Lung (tissue), 12 donors: Measurements from ENCODE around the gene TRUB1. TPM values are rescaled to one million over a fixed set of nuclear protein-coding genes. Genes with fewer than 3 reads are reported as not detected.
"Not testable (repeated sequence)": the region's sequence is repeated elsewhere in the genome, so short reads cannot be mapped to it uniquely, and the experiment has no call there.

Experiments used
- ATAC-seq: fragments of 200-7000 bp; cut with Tn5 transposase; one replicate; pipeline ENCODE4 v1.9.1; 2020; ENCODE audit warnings: moderate number of reproducible peaks; ENCODE audit not compliant: insufficient read depth, low FRiP score
- DNase-seq, 3 donors: peaks; one replicate each; pipeline ENCODE4 v3.0.0-alpha.2; 2013 to 2017
- H3K27ac ChIP-seq, 2 donors: one replicate each; pipeline ENCODE4 v1.5.1; 2013; ENCODE audit warnings: mild to moderate bottlenecking in 2 of 2, moderate library complexity in 2 of 2, control low read depth in 1 of 2, inconsistent platforms in 1 of 2, low read depth in 1 of 2, low read length in 1 of 2
- H3K27me3 ChIP-seq, 3 donors: one replicate each; pipeline ENCODE4 v1.5.1; 2013; ENCODE audit warnings: low read length in 2 of 3; ENCODE audit not compliant: control insufficient read depth in 3 of 3, insufficient read depth in 3 of 3
- H3K36me3 ChIP-seq, 4 donors: one replicate each; pipeline ENCODE4 v1.5.1; 2013; ENCODE audit warnings: low read length in 4 of 4, mild to moderate bottlenecking in 1 of 4, moderate library complexity in 1 of 4; ENCODE audit not compliant: control insufficient read depth in 4 of 4, insufficient read depth in 4 of 4
- H3K4me1 ChIP-seq, 5 donors: one replicate each; pipeline ENCODE4 v1.5.1; 2013; ENCODE audit warnings: low read length in 5 of 5, mild to moderate bottlenecking in 2 of 5, moderate library complexity in 1 of 5; ENCODE audit not compliant: control insufficient read depth in 5 of 5, insufficient read depth in 5 of 5
- H3K4me3 ChIP-seq: one replicate; pipeline ENCODE4 v1.5.1; 2013; ENCODE audit warnings: mild to moderate bottlenecking, control low read depth, moderate library complexity
- H3K9ac ChIP-seq, 2 donors: one replicate each; pipeline ENCODE4 v1.5.1; 2013; ENCODE audit warnings: low read length in 2 of 2, control low read depth in 1 of 2; ENCODE audit not compliant: insufficient read depth in 1 of 2
- H3K9me3 ChIP-seq, 4 donors: one replicate each; pipeline ENCODE4 v1.5.1; 2013; ENCODE audit warnings: low read length in 3 of 4, mild to moderate bottlenecking in 1 of 4, moderate library complexity in 1 of 4; ENCODE audit not compliant: control insufficient read depth in 4 of 4, insufficient read depth in 3 of 4
- WGBS, 2 donors: extraction: QIAGEN DNeasy Blood & Tissue Kit; methylation state at CpG; one replicate each; pipeline ENCODE4 v1.1.7; 2013; 5-methylcytosine and 5-hydroxymethylcytosine counted together
- polyA plus RNA-seq, 2 donors: library from polyadenylated mRNA; stranded (reverse); fragments of 200-250 nt; gene quantifications; one replicate each; pipeline ENCODE4 v1.2.1, GENCODE V29; 2013
- total RNA-seq, 2 donors: library from RNA; depleted of rRNA in 1 of 2; stranded (reverse); fragments of >200 nt in 1 of 2; gene quantifications; one replicate each; pipeline ENCODE4 v1.2.1, GENCODE V29; 2014 to 2021
- TF ChIP-seq, protein P1 (sequence below): IDR thresholded peaks from 2 replicates; pipeline ENCODE4 v1.5.1; 2012; ENCODE audit warnings: mild to moderate bottlenecking; ENCODE audit errors: control extremely low read depth, extremely low read depth
- donor health status: control.
- donor health status: control.
- donor health status: Bipolar disorder and iron deficiency.
- donor health status: healthy.
- donor health status: DM: yes; HTN: yes; CAD: no.

Gene TRUB1
- total and polyA plus RNA-seq, 4 donors: 4.9 to 27.0 (median 10.7) TPM

DNA sequence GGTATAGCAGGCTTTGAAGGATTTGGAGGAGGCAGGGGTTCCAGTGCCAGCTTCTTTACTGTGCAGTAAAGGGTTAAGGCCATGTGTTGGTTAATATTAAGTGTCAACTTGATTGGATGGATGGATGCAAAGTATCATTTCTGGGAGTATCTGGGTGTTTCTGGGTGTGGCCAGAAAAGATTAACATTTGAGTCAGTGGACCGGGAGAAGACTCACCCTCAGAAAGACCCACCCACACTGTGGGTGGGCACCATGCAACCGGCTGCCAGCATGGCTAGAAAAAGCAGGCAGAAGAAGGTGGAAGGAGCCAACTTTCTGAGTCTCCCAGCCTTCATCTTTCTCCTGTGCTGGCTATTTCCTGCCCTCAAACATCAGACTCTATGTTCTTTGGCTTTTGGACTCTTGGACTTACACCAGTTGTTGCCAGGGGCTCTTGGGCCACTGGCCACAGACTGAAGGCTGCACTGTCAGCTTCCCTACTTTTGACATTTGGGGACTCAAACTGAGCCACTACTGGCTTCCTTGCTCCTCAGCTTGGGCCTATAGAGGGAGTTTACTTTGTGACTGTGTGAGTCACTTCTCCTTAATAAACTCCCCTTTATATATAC lies 6.8 kb upstream of the TRUB1 start:
- DNase-seq (no peak), ATAC-seq (no peak)
- peaks cover 0 to 3% (median 0%) of the 10 kb centered on the region in 5 donors for H3K4me1 ChIP-seq
- H3K9ac ChIP-seq: no peak overlapping the region
- 80 to 92% methylated on average over 2 of the region's 2 CpGs for WGBS, 2 donors
- H3K27ac ChIP-seq: no peak overlapping the region
- no peaks in the 10 kb centered on the region for H3K36me3 ChIP-seq
- H3K9me3 ChIP-seq: peaks cover 0 to 2% (median 0%) of the 10 kb centered on the region in 4 donors
- TF ChIP-seq, protein P1, sequence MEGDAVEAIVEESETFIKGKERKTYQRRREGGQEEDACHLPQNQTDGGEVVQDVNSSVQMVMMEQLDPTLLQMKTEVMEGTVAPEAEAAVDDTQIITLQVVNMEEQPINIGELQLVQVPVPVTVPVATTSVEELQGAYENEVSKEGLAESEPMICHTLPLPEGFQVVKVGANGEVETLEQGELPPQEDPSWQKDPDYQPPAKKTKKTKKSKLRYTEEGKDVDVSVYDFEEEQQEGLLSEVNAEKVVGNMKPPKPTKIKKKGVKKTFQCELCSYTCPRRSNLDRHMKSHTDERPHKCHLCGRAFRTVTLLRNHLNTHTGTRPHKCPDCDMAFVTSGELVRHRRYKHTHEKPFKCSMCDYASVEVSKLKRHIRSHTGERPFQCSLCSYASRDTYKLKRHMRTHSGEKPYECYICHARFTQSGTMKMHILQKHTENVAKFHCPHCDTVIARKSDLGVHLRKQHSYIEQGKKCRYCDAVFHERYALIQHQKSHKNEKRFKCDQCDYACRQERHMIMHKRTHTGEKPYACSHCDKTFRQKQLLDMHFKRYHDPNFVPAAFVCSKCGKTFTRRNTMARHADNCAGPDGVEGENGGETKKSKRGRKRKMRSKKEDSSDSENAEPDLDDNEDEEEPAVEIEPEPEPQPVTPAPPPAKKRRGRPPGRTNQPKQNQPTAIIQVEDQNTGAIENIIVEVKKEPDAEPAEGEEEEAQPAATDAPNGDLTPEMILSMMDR: no peak
- H3K27me3 ChIP-seq: no peaks in the 10 kb centered on the region
- no peak overlapping the region for H3K4me3 ChIP-seq

DNA sequence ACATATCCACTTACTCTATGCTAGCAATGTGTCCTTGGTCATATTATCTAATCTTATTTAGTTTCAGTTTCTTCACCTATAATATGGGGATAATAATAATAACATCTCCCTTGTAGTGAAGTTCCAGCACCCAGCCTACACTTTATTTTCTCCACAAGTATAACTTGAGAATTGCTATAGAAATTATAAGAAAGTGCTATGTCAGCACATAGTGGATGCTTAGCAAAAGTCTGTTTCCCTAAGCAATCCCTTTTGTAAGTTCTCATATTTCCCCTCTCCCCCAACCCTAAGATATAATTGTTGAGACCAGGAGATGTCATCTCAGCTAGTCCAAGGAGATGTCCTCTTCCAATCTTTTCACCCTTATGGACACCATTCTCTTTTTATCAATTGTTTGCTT lies 5.8 kb upstream of the TRUB1 start:
- no peak overlapping the region for H3K4me3 ChIP-seq
- peaks cover 0 to 2% (median 0%) of the 10 kb centered on the region in 4 donors for H3K9me3 ChIP-seq
- H3K36me3 ChIP-seq: no peaks in the 10 kb centered on the region
- H3K4me1 ChIP-seq: peaks cover 0 to 3% (median 0%) of the 10 kb centered on the region in 5 donors
- TF ChIP-seq, protein P1: no peak
- H3K27ac ChIP-seq: no peak overlapping the region
- no peaks in the 10 kb centered on the region for H3K27me3 ChIP-seq
- H3K9ac ChIP-seq: no peak overlapping the region
- no peak for ATAC-seq
- no peak for DNase-seq

DNA sequence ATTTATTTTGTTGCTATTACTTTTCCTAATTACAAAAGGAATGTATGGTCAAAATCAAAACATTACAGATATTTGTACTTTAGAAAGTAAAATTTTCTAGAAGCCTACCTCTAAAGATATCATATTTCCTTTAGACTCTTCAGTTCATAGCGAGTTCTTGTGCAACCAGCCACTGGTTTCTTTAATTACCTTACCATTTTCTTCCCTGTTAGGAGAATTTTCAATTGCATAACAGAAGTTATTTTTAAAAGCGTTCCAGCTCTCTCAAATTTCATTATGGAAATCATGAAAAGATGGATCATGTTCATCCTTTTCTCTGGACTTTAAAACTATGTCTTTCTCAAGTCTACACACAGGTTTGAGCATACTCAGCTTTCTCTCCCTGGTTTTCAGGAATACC lies 5.0 kb upstream of the TRUB1 start:
- no peaks in the 10 kb centered on the region for H3K36me3 ChIP-seq
- peaks cover 0 to 2% (median 0%) of the 10 kb centered on the region in 4 donors for H3K9me3 ChIP-seq
- peaks cover 0 to 3% (median 0%) of the 10 kb centered on the region in 5 donors for H3K4me1 ChIP-seq
- TF ChIP-seq, protein P1: no peak
- WGBS, 2 donors: 54 to 62% methylated on average over 2 of the region's 2 CpGs
- H3K9ac ChIP-seq: no peak overlapping the region
- no peak for ATAC-seq
- H3K27me3 ChIP-seq: no peaks in the 10 kb centered on the region
- no peak for DNase-seq
- no peak overlapping the region for H3K27ac ChIP-seq
- H3K4me3 ChIP-seq: no peak overlapping the region

DNA sequence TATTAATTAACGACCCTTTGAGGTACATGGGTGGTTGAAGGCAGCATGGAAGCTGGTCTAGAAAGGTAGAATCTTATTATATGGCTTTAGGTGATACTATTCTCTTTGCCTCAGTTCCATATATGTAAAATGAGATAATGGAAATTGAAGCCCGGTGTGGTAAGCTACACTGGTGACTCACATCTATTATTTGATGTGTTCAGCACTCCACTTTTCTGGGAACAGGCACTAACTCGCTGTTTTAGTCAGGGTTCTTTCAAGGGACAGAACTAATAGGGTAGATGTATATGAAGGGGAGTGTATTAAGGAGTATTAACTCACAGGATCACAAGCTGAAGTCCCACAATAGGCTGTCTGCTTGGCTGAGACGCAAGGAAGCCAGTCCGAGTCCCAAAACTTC lies 4.4 kb upstream of the TRUB1 start:
- H3K27ac ChIP-seq: no peak overlapping the region
- H3K9ac ChIP-seq: no peak overlapping the region
- peaks cover 0 to 2% (median 0%) of the 10 kb centered on the region in 4 donors for H3K9me3 ChIP-seq
- 76 to 80% methylated on average over 5 of the region's 5 CpGs for WGBS, 2 donors
- DNase-seq (no peak), ATAC-seq (no peak)
- no peaks in the 10 kb centered on the region for H3K27me3 ChIP-seq
- no peak overlapping the region for H3K4me3 ChIP-seq
- H3K36me3 ChIP-seq: no peaks in the 10 kb centered on the region
- H3K4me1 ChIP-seq: peaks cover 0 to 1% (median 0%) of the 10 kb centered on the region in 5 donors
- TF ChIP-seq, protein P1: no peak

DNA sequence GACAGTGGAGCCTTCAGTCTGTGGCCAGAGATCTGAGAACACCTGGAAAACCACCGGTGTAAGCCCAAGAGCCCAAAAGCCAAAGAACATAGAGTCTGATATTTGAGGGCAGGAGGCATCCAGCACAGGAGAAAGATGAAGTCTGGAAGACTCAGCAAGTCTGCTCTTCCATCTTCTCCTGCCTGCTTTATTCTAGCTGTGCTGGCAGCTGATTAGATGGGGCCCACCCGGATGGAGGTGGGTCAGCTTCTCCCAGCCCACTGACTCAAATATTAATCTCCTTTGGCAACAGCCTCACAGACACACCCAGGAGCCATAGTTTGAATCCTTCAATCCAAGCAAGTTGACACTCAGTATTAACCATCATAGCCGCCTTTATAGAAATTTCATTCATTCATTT lies 4.0 kb upstream of the TRUB1 start:
- not testable (repeated sequence) for H3K36me3 ChIP-seq, H3K27me3 ChIP-seq, H3K4me3 ChIP-seq, H3K9ac ChIP-seq, ATAC-seq, H3K4me1 ChIP-seq, H3K9me3 ChIP-seq, H3K27ac ChIP-seq, DNase-seq
- 76 to 80% methylated on average over 3 of the region's 3 CpGs for WGBS, 2 donors
